ENCODE measurements around the gene SASH1.

Gene SASH1

DNA sequence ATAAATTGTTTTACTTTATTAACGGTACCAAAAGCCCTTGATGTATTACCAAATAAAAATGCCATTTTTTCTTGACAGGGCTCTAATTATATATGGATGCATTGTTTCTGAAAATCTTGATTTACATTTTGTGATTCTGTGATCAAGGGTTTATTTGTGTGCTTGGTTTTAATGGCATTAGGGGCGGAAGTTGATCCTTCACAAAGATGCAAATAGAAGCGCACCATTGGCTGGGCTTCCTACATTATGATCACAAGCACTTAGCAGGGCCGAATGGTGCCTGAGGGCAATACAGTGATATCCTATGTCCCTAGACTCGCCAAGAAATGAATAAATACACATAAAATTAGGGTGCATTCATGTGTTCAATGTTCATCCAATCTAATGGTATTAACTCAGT, 231.3 kb downstream of the SASH1 start:
- no peak overlapping the region for H3K9ac ChIP-seq (ENCODE audit: low read length)
- no peak overlapping the region for H3K27ac ChIP-seq (ENCODE audit: low read depth, low read length)
- H2AFZ ChIP-seq (ENCODE audit: low read depth, low read length, severe bottlenecking): no peak overlapping the region
- H3K27me3 ChIP-seq (ENCODE audit: low read length): no peaks in the 10 kb centered on the region
- no peaks in the 10 kb centered on the region for H4K20me1 ChIP-seq (ENCODE audit: low read depth, low read length)
- H3K36me3 ChIP-seq (ENCODE audit: low read length): no peaks in the 10 kb centered on the region
- no peak overlapping the region for H3K4me3 ChIP-seq (ENCODE audit: insufficient read depth, low read length, poor library complexity, severe bottlenecking)
- H3K9me3 ChIP-seq (ENCODE audit: insufficient read depth, low read length): no peaks in the 10 kb centered on the region
- H3K79me2 ChIP-seq (ENCODE audit: insufficient read depth, low read length): no peaks in the 10 kb centered on the region
- H3K4me2 ChIP-seq (ENCODE audit: low read depth, low read length, poor library complexity, severe bottlenecking): no peak overlapping the region
- TF ChIP-seq, protein P1, sequence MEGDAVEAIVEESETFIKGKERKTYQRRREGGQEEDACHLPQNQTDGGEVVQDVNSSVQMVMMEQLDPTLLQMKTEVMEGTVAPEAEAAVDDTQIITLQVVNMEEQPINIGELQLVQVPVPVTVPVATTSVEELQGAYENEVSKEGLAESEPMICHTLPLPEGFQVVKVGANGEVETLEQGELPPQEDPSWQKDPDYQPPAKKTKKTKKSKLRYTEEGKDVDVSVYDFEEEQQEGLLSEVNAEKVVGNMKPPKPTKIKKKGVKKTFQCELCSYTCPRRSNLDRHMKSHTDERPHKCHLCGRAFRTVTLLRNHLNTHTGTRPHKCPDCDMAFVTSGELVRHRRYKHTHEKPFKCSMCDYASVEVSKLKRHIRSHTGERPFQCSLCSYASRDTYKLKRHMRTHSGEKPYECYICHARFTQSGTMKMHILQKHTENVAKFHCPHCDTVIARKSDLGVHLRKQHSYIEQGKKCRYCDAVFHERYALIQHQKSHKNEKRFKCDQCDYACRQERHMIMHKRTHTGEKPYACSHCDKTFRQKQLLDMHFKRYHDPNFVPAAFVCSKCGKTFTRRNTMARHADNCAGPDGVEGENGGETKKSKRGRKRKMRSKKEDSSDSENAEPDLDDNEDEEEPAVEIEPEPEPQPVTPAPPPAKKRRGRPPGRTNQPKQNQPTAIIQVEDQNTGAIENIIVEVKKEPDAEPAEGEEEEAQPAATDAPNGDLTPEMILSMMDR (IDR thresholded peaks at IDR 0.05; ENCODE audit: insufficient read depth, low read length, poor library complexity, severe bottlenecking): no peak
- TF ChIP-seq EZH2phosphoT487 (conservative IDR thresholded peaks at IDR 0.05; ENCODE audit: low read length): no peak
- no peaks in the 10 kb centered on the region for H3K9me2 ChIP-seq (replicated peaks; ENCODE audit: insufficient read depth, low read length)
- no peaks in the 10 kb centered on the region for H3F3A ChIP-seq (ENCODE audit: insufficient read depth)

DNA sequence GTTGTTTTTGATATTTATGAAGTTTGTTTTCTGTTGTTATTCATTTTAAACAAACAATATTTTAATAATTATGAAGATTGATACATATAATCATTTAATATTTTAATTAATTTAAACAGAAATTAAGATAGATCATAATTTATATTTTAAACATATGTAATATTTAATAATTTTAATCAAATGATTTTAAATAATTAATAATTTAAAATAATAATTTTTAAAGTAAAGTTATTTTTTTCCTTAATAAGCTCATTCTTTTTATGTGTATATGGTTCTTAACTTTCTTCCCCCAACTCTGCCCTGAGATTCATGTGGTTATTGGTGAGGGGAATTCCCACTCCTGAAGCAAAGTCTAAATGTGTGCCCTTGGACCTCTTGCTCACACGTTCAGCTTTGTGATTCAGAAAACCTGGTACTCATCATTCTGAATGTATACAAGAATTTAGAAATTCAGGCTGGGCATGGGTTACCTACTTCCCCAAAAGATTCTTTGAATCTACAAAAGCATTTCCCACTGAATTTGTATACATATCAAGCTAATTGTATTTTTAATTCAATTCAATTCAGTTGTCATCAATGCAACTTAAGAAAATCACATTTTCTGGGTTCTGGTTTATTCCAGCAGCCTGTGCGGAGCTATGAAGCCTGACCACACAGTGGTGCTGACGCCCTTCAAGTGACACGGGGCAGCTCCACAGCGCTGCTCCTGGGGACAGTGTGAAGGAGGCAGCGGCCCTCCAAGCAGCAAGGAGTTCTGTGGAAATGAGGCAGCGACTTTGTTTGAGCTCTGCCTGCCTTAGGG, 235.2 kb downstream of the SASH1 start:
- Histone ChIP-seq H2AFZ (ENCODE audit: low read depth, low read length, severe bottlenecking) (no peak overlapping the region), H4K20me1 (ENCODE audit: low read depth, low read length) (no peaks in the 10 kb centered on the region)

DNA sequence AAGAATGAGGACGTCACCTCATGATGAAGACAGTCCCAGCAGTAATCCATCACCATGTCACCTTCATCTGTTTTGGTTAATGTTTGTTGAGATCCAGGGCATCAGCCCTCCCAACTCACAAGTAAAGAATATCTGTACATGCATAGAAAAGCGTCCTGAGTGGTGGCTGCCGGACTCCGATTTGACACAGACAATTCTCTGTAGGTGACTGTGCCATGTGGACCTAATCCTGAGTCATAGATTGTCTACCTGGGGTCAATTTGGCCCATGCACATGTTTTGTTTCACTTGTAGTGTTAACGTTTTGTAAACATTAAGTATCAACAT, 235.8 kb downstream of the SASH1 start:
- no peaks in the 10 kb centered on the region for H3K9me3 ChIP-seq (ENCODE audit: insufficient read depth, low read length)
- no peak overlapping the region for H3K4me2 ChIP-seq (ENCODE audit: low read depth, low read length, poor library complexity, severe bottlenecking)
- TF ChIP-seq, protein P1 (IDR thresholded peaks at IDR 0.05; ENCODE audit: insufficient read depth, low read length, poor library complexity, severe bottlenecking): no peak
- no peak for TF ChIP-seq EZH2phosphoT487 (conservative IDR thresholded peaks at IDR 0.05; ENCODE audit: low read length)
- no peak overlapping the region for H2AFZ ChIP-seq (ENCODE audit: low read depth, low read length, severe bottlenecking)
- no peaks in the 10 kb centered on the region for H3K27me3 ChIP-seq (ENCODE audit: low read length)
- no peak overlapping the region for H3K4me3 ChIP-seq (ENCODE audit: insufficient read depth, low read length, poor library complexity, severe bottlenecking)
- no peaks in the 10 kb centered on the region for H3F3A ChIP-seq (ENCODE audit: insufficient read depth)
- no peaks in the 10 kb centered on the region for H3K9me2 ChIP-seq (replicated peaks; ENCODE audit: insufficient read depth, low read length)
- H3K27ac ChIP-seq (ENCODE audit: low read depth, low read length): no peak overlapping the region
- H4K20me1 ChIP-seq (ENCODE audit: low read depth, low read length): no peaks in the 10 kb centered on the region
- H3K36me3 ChIP-seq (ENCODE audit: low read length): no peaks in the 10 kb centered on the region
- no peak overlapping the region for H3K9ac ChIP-seq (ENCODE audit: low read length)
- H3K79me2 ChIP-seq (ENCODE audit: insufficient read depth, low read length): no peaks in the 10 kb centered on the region

More for the DNA sequence above, 235.2 kb downstream of the SASH1 start:
- TF ChIP-seq, protein P1 (IDR thresholded peaks at IDR 0.05; ENCODE audit: insufficient read depth, low read length, poor library complexity, severe bottlenecking): peak; percentile 65
- no peak for TF ChIP-seq EZH2phosphoT487 (conservative IDR thresholded peaks at IDR 0.05; ENCODE audit: low read length)
- no peaks in the 10 kb centered on the region for H3K9me3 ChIP-seq (ENCODE audit: insufficient read depth, low read length)
- H3K4me2 ChIP-seq (ENCODE audit: low read depth, low read length, poor library complexity, severe bottlenecking): no peak overlapping the region
- no peak overlapping the region for H3K9ac ChIP-seq (ENCODE audit: low read length)
- H3K9me2 ChIP-seq (replicated peaks; ENCODE audit: insufficient read depth, low read length): no peaks in the 10 kb centered on the region
- no peaks in the 10 kb centered on the region for H3F3A ChIP-seq (ENCODE audit: insufficient read depth)
- H3K79me2 ChIP-seq (ENCODE audit: insufficient read depth, low read length): no peaks in the 10 kb centered on the region
- H3K27ac ChIP-seq (ENCODE audit: low read depth, low read length): no peak overlapping the region
- H3K4me3 ChIP-seq (ENCODE audit: insufficient read depth, low read length, poor library complexity, severe bottlenecking): no peak overlapping the region
- H3K36me3 ChIP-seq (ENCODE audit: low read length): no peaks in the 10 kb centered on the region
- H3K27me3 ChIP-seq (ENCODE audit: low read length): no peaks in the 10 kb centered on the region

All from SU-DHL-6 (cell line).